ENCODE measurements around the gene NOL9. TPM values are rescaled to one million over a fixed set of nuclear protein-coding genes. Genes with fewer than 3 reads are reported as not detected.

The NOL9 gene
- total RNA-seq, 2 experiments from 2014 or later: 42.7 to 44.5 TPM

- peaks cover 42% of the 10 kb centered on the region for H3K36me3 Mint-ChIP-seq (ENCODE audit: low read depth)
- no peaks in the 10 kb centered on the region for H3K9me3 Mint-ChIP-seq
- no peaks in the 10 kb centered on the region for H3K27me3 Mint-ChIP-seq
- no peak overlapping the region for H3K27ac Mint-ChIP-seq
- DNase-seq: no peak
- ChIA-PET CTCF (interaction anchor here (1.0 to 1.6 kb wide), 2 partner anchors 8 to 17 kb away, joined by 4 read pairs; partner anchors contain the start of gene ZBTB48), POLR2A (interaction anchor here (0.6 kb wide), 1 partner anchor 13 kb away, joined by 3 read pairs; no protein-coding TSS in a partner anchor)
- peaks cover 39% of the 10 kb centered on the region for H3K4me1 Mint-ChIP-seq
- H3K4me3 Mint-ChIP-seq: no peak overlapping the region
Observed at GRCh38 chr1:6596886-6597776, 42.8 kb upstream of the NOL9 start.

GRCh38 chr1:6596351-6596750, 42.0 kb upstream of the NOL9 start:
- Mint-ChIP-seq H3K9me3 (no peaks in the 10 kb centered on the region), H3K27me3 (no peaks in the 10 kb centered on the region), H3K36me3 (ENCODE audit: low read depth) (peaks cover 42% of the 10 kb centered on the region), H3K4me1 (peaks cover 46% of the 10 kb centered on the region), H3K4me3 (no peak overlapping the region), H3K27ac (no peak overlapping the region)
- CTCF ChIA-PET: no interaction called here
- POLR2A ChIA-PET: no interaction called here
- DNase-seq: no peak

- Mint-ChIP-seq H3K27me3 (no peaks in the 10 kb centered on the region), H3K4me1 (peaks cover 49% of the 10 kb centered on the region), H3K27ac (no peak overlapping the region), H3K9me3 (no peaks in the 10 kb centered on the region), H3K36me3 (ENCODE audit: low read depth) (peaks cover 36% of the 10 kb centered on the region), H3K4me3 (no peak overlapping the region)
- no peak for DNase-seq
- POLR2A ChIA-PET: no interaction called here
- CTCF ChIA-PET: interaction anchor here (0.6 to 1.6 kb wide), 3 partner anchors 40 to 62 kb away, joined by 3 to 4 read pairs (median 3); partner anchors contain the start of genes NOL9 and TAS1R1
Observed at GRCh38 chr1:6594977-6595740, 40.8 kb upstream of the NOL9 start.

DNA sequence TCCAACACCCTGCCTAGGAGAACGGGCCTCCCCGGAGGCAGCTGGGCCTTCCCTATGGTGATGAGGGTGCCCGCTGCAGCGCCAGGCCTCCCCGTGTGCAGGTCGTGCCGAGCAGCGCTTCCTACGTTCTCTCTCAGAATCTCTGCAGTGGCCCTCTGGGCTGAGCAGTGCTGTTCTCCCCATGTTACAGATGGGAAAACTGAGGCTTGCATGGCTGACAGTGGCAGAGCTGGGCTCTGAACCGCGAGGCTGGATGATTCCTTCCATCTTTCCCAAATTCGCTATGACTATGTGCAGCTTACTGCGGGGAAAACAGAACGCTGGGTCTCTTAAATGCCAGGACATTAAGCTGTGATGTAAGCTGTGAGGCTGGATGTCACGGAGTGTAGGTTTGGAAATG, 39.5 kb upstream of the NOL9 start:
- Mint-ChIP-seq H3K4me3 (no peak overlapping the region), H3K4me1 (peaks cover 37% of the 10 kb centered on the region), H3K27ac (peak overlapping the region; percentile 31), H3K36me3 (ENCODE audit: low read depth) (peaks cover 33% of the 10 kb centered on the region), H3K9me3 (no peaks in the 10 kb centered on the region), H3K27me3 (no peaks in the 10 kb centered on the region)
- DNase-seq: no peak
- ChIA-PET POLR2A (interaction anchor here (0.7 kb wide), 1 partner anchor 194 kb away, joined by 3 read pairs; no protein-coding TSS in a partner anchor), CTCF (interaction anchor here (1.6 kb wide), 1 partner anchor 39 kb away, joined by 4 read pairs; the partner anchor contains the start of gene NOL9)

DNA sequence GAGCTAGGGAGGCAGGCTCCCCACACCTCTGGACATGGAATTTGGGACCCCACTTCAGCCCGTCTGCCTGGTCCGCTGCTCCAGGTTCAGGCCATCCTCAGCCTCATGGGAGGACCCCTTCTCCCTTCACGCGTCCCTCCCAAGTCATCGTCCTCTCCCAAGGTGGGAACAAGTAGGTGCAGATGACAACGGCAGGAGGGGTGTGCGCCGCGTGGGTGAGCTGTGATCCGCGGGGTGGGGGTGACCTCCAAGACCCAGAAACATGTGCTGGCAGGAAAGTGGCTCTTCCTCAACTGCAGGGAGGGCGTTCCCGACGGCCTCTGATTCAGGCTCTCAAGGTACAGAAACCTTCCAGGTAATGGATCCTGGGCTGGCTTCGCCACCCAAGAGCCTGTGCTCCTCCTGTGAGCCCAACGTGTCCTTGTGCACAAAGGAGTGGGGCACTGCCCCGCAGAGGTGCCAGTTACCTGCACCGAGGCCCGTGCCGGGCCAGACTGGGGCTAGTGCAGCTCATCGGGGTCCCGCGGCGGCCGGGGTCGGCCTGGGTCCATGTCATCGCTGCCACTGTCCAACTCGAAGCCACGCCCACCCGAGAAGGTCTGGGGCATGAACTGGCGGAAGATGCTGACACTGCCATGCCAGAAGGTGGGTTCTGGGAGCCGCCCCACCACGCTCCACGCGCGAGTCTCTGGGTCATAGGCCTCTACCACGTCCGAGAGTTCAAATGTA, 38.7 kb upstream of the NOL9 start:
- Mint-ChIP-seq H3K9me3 (no peaks in the 10 kb centered on the region), H3K4me3 (no peak overlapping the region), H3K36me3 (ENCODE audit: low read depth) (peaks cover 32% of the 10 kb centered on the region), H3K27ac (no peak overlapping the region), H3K4me1 (peaks cover 35% of the 10 kb centered on the region), H3K27me3 (no peaks in the 10 kb centered on the region)
- ChIA-PET POLR2A (no interaction called here), CTCF (interaction anchor here (0.6 to 3.1 kb wide), 3 partner anchors 9 to 125 kb away, joined by 3 to 13 read pairs (median 4); partner anchors contain the start of genes KLHL21 and NOL9)
- no peak for DNase-seq

- DNase-seq: no peak
- POLR2A ChIA-PET: no interaction called here
- Mint-ChIP-seq H3K9me3 (no peaks in the 10 kb centered on the region), H3K27me3 (no peaks in the 10 kb centered on the region), H3K4me1 (peaks cover 37% of the 10 kb centered on the region), H3K36me3 (ENCODE audit: low read depth) (peaks cover 34% of the 10 kb centered on the region), H3K27ac (peak overlapping the region; percentile 19), H3K4me3 (no peak overlapping the region)
- CTCF ChIA-PET: interaction anchor here (0.6 to 3.1 kb wide), 2 partner anchors 9 to 126 kb away, joined by 3 to 13 read pairs; partner anchors contain the start of gene KLHL21
Observed at GRCh38 chr1:6592441-6592840, 38.1 kb upstream of the NOL9 start.

GRCh38 chr1:6591644-6592043, 37.3 kb upstream of the NOL9 start:
- Mint-ChIP-seq H3K9me3 (no peaks in the 10 kb centered on the region), H3K27me3 (no peaks in the 10 kb centered on the region), H3K36me3 (ENCODE audit: low read depth) (peaks cover 31% of the 10 kb centered on the region), H3K4me1 (peaks cover 36% of the 10 kb centered on the region), H3K4me3 (no peak overlapping the region), H3K27ac (peak overlapping the region; percentile 28)
- ChIA-PET POLR2A (no interaction called here), CTCF (interaction anchor here (0.6 to 3.1 kb wide), 3 partner anchors 10 to 278 kb away, joined by 3 to 13 read pairs (median 4); partner anchors contain the start of gene KLHL21)
- DNase-seq: no peak

DNA sequence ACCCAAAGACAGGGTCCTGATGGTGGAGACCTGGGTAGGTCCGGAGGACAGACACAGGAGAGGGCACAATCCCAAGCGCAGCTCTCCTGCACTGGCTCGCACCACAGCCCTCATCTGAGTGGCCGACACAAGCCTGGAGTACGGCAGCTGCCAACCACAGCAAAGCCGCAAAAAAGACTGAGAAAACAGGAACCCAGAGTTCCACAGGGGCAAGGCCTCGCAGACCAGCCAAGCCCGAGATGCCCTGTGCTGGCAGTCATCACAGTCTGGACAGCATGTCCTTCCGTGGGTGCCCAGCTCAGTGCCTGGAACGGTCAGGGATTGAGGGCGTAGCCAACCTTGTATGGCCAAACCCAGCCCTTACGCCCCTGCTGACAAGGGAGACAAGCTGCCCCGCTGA, 36.9 kb upstream of the NOL9 start:
- H3K27me3 Mint-ChIP-seq: no peaks in the 10 kb centered on the region
- CTCF ChIA-PET: interaction anchor here (0.6 to 3.1 kb wide), 2 partner anchors 11 to 113 kb away, joined by 4 to 13 read pairs; partner anchors contain the start of gene KLHL21
- H3K4me3 Mint-ChIP-seq: no peak overlapping the region
- no peak for DNase-seq
- H3K4me1 Mint-ChIP-seq: peaks cover 33% of the 10 kb centered on the region
- POLR2A ChIA-PET: no interaction called here
- peak overlapping the region; percentile 28 for H3K27ac Mint-ChIP-seq
- peaks cover 27% of the 10 kb centered on the region for H3K36me3 Mint-ChIP-seq (ENCODE audit: low read depth)
- H3K9me3 Mint-ChIP-seq: no peaks in the 10 kb centered on the region

DNA sequence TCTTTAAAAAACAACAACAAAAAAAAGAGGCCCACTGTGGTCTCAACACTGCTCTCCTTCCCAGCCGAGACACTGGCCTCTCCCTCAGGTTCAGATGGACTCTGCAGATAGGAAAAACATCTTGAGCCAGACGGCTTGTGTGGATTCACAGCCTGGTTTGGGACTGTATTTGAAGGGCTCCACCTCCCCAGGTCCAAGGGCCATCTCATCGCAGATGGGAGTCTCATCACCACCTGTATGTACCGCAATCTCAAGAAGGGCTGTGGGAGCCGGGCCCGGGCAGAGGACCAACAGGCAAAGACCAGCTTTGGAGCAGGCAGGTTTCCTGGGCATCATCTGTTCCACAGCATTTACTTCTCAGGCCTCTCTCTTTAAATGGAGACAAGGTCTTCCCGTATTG, 35.7 kb upstream of the NOL9 start:
- no peak for DNase-seq
- no peaks in the 10 kb centered on the region for H3K9me3 Mint-ChIP-seq
- H3K4me1 Mint-ChIP-seq: peaks cover 32% of the 10 kb centered on the region
- CTCF ChIA-PET: interaction anchor here (0.8 to 0.9 kb wide), 2 partner anchors 8 to 99 kb away, joined by 3 to 4 read pairs; no protein-coding TSS in a partner anchor
- H3K36me3 Mint-ChIP-seq (ENCODE audit: low read depth): peaks cover 16% of the 10 kb centered on the region
- H3K27ac Mint-ChIP-seq: no peak overlapping the region
- POLR2A ChIA-PET: no interaction called here
- no peaks in the 10 kb centered on the region for H3K27me3 Mint-ChIP-seq
- H3K4me3 Mint-ChIP-seq: no peak overlapping the region

- no peak for DNase-seq
- Mint-ChIP-seq H3K27me3 (no peaks in the 10 kb centered on the region), H3K4me3 (no peak overlapping the region), H3K36me3 (ENCODE audit: low read depth) (peaks cover 10% of the 10 kb centered on the region), H3K27ac (no peak overlapping the region), H3K4me1 (peaks cover 31% of the 10 kb centered on the region), H3K9me3 (no peaks in the 10 kb centered on the region)
- ChIA-PET POLR2A (no interaction called here), CTCF (interaction anchor here (0.8 to 1.4 kb wide), 4 partner anchors 9 to 98 kb away, joined by 3 to 5 read pairs (median 4); partner anchors contain the start of gene NOL9)
Observed at GRCh38 chr1:6588893-6589520, 34.7 kb upstream of the NOL9 start.

DNA sequence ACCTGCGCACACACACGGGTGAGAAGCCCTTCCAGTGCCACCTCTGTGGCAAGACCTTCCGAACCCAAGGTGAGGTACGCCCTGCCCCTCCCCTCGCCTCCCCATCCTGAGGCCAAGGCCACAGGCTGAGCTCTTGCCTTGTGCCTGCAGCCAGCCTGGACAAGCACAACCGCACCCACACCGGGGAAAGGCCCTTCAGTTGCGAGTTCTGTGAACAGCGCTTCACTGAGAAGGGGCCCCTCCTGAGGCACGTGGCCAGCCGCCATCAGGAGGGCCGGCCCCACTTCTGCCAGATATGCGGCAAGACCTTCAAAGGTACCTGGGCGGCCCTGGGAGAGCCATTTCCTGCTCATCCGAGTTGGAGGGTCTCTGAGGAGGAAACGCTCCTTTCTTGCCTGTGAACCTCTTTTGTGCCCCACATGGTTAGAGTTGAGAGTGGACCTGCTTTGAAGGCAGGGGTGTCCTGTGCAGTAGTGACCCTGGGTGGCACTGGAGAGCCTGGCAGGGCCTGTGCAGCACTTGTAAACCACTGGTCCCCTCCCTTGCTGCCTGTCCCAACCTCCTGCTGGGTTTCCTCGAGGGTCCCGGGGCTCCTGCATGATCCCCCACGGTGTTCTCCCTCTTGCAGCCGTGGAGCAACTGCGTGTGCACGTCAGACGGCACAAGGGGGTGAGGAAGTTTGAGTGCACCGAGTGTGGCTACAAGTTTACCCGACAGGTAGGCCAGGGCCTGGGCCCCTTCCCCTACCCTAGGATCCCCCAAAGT, 34.0 kb upstream of the NOL9 start:
- Mint-ChIP-seq H3K9me3 (no peaks in the 10 kb centered on the region), H3K4me3 (no peak overlapping the region), H3K27me3 (no peaks in the 10 kb centered on the region), H3K27ac (no peak overlapping the region), H3K4me1 (peaks cover 28% of the 10 kb centered on the region), H3K36me3 (ENCODE audit: low read depth) (peaks cover 7% of the 10 kb centered on the region)
- POLR2A ChIA-PET: no interaction called here
- DNase-seq: no peak
- CTCF ChIA-PET: interaction anchor here (0.8 to 1.4 kb wide), 2 partner anchors 8 to 34 kb away, joined by 3 to 5 read pairs; partner anchors contain the start of gene NOL9

All from activated CD4-positive, alpha-beta T cell treated with anti-CD3 and anti-CD28 coated beads, Interleukin-2, amount 10 ng/mL, durations not matched to agents 7 days and 5 days (primary cell).